GM04504 (cell line): ENCODE results near the gene KLHDC7B.
A peak's percentile ranks its signal among the peaks of the same experiment; 100 is the strongest.

ENCODE experiments used
- DNase-seq: peaks from one replicate; pipeline ENCODE4 v3.0.0-alpha.2; 2012; ENCODE audit warnings: low read depth

KLHDC7B gene

DNA sequence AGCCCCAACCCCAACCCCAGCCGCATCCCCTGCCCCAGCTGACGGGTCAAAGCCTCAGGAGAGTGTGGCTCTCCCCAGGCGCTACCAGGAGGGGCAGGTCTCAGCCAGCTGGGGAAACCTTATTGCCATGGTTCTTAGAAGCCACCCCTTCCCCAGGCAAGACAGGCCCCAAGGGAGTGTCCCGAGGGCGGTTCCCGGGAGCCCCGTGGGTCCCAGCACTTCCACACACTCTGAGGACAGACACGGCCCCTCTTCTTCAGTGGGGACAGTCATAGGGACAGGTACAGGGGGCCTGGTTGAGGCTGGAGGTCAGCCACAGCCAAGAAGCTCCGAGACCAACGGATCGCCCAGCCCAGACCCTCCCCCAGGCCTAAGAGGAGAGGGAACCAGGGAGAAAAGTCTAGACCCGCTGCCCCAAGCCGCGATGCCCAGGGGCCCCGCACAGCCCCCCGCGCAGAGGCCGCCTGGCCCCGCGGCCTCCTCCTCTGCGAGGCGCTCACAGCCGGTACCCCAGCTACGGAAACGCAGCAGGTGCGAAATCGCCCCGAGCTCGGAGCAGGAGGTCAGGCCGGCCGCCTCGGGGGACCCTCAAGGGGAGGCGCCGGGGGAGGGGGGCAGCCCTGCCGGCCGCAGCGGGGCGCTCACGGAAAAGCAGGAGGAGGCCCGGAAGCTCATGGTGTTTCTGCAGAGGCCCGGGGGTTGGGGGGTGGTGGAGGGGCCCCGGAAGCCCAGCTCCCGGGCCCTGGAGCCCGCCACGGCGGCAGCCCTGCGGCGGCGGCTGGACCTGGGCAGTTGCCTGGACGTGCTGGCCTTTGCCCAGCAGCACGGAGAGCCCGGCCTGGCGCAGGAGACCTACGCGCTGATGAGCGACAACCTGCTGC lies 2.6 kb downstream of the KLHDC7B start:
- no peak for DNase-seq

DNA sequence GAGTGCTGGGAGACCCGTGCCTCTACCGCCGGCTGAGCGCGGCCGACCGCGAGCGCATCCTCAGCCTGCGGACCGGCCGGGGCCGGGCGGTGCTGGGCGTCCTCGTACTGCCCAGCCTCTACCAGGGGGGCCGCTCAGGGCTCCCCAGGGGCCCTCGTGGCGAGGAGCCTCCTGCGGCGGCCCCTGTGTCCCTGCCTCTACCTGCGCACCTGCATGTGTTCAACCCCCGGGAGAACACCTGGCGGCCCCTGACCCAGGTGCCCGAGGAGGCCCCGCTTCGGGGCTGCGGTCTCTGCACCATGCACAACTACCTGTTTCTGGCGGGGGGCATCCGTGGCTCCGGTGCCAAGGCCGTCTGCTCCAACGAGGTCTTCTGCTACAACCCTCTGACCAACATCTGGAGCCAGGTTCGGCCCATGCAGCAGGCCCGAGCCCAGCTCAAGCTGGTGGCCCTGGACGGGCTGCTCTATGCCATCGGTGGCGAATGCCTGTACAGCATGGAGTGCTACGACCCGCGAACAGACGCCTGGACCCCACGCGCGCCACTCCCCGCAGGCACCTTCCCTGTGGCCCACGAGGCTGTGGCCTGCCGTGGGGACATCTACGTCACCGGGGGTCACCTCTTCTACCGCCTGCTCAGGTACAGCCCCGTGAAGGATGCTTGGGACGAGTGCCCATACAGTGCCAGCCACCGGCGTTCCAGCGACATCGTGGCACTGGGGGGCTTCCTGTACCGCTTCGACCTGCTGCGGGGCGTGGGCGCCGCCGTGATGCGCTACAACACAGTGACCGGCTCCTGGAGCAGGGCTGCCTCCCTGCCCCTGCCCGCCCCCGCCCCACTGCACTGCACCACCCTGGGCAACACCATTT lies 3.5 kb downstream of the KLHDC7B start:
- no peak for DNase-seq

DNA sequence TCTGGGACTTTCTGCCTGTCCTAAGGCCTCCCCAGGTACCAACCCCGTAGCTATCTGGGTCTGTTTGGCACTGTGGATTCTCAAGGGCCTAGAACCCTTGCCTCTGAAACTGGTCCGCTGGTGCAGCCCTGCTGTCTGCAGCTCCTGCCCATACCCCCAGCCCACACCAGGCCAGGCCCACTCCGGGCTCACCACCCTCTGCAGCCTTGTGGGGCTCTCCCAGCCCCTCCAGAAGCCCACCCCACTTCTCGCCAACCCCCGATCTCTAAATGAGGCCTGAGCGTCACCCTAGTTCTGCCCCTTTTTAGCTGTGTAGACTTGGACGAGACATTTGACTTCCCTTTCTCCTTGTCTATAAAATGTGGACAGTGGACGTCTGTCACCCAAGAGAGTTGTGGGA lies 4.7 kb downstream of the KLHDC7B start:
- no peak for DNase-seq

DNA sequence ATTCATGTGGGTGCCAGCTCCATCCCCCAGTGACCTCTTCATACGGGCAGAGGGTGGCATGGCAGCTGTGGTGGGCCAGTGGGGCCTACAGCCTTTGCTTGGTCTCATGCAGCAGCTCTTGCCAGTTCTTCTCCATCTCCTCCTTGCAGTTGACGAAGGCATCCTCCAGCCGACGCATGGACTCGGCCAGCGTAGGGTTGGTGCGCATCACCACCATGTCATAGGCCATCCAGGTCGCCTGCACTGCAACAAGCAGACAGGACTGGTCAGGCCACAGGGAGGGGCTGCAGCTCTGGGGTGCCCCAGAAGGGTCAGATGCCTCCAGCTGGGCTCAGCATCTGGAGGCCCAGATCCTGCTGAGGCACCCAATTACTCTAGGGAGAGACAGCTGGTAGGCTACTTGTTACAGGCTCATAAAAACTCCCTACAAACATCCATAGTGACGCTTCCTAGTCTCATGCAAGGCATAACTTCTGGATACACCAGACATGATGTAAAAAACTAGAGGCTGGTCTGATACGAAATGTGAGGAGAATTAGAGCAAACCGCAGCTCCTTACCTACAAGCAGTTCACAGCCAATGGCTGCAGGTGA lies 5.6 kb downstream of the KLHDC7B start:
- no peak for DNase-seq

DNA sequence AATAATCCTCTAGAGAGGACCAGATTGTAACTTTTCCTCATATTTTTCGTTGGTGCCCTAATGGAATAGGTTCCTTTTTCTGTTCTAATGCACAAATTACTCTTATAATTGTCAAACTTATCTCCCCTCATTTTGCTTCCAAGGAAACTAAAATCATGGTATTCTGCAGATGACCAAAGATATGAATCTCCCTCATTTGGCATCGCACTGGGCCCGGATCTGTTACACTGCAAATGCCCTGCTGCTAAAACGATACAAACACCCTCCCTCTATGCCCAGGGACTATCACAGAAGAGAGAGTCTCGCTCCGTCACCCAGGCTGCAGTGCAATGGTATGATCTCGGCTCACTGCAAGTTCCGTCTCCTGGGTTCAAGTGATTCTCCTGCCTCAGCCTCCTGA lies 7.6 kb downstream of the KLHDC7B start:
- DNase-seq, result no peak

DNA sequence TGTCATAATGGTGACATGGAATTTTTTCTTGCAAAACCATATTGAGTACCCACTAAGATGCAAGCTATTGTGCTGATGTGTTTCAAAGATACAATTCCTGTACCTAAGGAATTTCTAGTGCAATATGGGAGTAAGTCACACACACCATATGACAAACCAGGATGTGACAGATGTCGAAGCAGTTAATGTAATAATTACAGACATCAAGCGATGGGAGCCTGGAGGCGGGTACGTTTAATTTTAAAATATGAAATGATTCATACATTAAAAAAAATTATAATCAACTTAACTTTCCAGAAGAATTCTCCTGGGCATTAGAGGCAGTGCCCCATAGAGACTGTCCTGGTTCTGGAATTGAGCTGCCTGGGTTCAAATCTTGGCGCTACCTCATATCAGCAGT lies 11.0 kb downstream of the KLHDC7B start:
- no peak for DNase-seq

DNA sequence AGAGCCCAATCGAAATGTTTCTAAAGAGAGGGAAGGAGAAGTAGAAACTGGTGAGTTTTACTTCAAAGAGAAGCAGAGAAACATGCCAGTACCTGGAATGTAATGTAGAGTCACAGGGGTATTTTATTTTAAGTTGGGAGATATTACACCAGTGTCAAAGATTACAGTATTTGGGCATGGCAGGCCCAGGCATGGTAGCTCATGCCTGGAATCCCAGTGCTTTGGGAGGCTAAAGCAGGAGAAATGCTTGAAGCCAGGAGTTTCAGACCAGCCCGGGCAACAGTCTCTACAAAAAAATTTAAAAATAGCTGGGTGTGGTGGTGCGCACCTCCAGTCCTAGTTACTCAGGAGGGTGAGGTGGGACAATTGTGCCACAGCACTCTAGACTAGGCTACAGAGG lies 14.3 kb downstream of the KLHDC7B start:
- no peak for DNase-seq

DNA sequence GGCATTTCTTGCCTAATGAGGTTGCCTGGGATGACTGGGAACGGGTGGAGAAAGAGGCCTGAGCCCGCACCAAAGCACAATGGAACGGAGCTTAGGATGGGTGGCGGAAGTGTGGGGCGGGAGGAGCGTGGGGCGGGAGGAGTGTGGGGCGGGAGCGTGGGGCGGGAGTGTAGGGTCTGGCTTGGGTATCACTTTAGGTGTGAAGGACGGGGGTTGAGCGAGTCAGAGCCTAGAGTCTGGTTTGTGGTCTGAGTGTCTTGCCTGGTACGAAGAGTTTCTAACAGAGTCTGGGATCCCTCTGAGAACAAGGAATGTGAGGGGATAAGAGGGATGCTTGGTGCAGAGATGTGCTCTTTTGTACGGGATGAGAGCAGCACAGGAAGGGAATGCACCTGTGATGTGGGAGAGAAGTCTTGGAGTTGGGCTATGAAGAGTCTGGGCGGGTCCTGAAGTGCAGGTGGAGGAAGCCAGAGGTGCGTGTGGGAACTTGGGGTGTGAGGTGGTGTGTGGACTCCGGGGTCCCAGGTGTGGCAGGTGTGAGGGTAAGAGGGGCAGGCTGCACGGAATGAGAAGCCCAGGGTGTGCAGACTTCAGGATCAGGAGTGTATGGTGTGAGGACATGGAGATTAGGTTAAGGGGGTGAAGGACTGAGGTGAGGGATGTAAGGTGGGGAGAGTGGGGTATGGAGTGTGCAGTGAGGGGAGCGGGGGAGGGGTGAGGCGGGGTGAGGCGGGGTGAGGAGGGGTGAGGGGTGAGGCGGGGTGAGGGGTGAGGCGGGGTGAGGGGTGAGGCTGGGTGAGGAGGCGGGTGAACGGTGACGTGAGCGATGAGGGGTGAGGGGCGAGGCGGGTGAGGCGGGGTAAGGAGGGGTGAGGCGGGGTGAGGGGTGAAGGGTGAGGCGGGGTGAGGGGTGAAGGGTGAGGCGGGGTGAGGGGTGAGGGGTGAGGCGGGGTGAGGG lies 16.0 kb downstream of the KLHDC7B start:
- DNase-seq, result no peak

DNA sequence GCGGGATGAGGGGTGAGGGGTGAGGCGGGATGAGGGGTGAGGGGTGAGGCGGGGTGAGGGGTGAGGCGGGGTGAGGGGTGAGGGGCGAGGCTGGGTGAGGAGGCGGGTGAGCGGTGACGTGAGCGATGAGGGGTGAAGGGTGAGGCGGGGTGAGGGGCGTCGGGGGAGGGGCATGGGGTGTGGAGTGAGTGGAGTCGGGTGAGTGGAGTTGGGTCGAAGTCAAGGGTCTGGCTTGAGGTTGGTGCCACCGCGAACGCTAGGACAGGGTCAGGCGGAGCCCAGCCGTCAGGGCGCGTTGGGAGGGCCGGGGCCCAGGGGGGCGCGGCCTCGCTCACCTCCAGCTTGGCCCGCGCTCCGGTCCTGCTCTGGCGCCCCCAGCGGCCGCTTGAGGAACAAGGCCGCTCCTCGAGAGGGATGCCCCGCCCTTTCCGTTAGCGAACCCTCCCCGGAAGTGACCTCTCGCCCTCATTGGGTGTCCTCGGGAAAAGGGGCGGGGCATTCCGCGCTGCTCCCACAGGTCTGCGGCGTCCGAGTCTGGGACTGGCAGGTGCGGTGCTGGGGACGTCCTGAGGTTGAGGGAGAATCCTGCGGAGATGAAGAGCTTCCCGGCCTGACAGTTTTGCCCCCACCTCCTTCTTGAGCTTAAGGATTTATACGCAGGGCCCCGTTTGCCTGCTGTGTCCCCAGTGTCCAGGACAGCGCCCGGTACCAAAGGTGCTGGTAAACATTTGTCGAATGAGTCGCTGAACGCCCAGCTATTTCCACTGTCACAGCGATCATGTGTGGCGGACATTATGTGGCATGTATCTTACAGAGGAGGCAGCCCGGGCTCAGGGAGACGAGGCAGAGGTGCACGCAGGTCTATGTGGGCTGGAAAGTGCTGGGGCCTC lies 17.1 kb downstream of the KLHDC7B start, which contains the start of gene SYCE3:
Gene SYCE3, minus strand, starts transcription at position 397 of the 890 bp plus-strand sequence. CDS start 6,514 bp downstream, outside the sequence.
- peak; percentile 75 for DNase-seq

DNA sequence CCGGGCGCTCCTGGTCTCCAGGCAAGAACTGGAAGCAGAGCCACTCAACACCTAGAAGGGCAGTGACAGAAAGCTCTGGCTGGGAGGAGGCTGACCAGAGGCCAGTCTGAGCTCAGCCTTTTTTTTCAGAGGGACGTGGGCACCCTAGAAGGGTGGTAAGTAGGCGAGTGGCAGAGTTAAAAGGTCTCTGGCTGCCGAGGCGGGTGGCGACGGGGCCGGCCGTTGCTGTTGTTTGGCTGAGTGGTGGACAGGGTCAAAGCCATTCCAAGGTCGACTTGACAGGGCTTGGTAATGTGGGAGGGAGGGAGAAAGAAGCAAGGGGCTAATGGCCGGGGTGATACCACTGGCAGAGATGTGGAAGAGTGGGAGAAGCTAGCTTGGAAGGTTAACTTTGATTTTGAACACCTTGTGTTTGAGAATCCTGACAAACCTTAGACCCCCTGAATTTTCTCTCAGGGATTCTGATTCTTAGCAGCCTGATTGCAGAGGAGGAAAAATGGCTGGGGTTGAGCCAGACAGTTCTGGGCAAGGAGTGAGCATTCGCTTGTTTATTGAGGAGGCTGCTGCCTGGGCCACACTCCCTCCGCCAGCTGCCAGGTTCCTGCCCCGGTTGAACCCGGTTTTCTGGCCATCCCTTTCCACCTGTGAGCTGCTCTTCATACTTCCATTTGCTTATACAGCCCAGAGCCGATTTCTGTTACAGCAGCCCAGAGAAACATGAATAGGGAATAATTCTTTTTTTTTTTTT lies 17.9 kb downstream of the KLHDC7B start:
- no peak for DNase-seq

DNA sequence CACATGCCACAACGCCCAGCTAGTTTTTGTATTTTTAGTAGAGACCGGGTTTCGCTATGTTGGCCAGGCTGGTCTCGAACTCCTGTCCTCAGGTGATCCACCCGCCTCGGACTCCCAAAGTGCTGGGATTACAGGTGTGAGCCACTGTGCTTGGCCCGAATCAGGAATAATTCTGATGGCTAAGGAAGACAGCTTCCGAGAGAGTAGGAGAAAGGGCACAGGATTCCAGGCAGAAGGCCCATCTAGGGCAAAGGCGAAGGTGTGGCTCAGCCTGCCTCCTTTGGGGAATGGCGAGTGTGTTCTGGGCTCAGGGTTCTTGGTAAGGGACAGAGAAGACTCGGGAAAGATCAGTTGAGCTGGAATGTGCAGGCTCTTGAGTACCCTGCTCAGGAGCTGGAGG lies 18.6 kb downstream of the KLHDC7B start:
- DNase-seq, result no peak

DNA sequence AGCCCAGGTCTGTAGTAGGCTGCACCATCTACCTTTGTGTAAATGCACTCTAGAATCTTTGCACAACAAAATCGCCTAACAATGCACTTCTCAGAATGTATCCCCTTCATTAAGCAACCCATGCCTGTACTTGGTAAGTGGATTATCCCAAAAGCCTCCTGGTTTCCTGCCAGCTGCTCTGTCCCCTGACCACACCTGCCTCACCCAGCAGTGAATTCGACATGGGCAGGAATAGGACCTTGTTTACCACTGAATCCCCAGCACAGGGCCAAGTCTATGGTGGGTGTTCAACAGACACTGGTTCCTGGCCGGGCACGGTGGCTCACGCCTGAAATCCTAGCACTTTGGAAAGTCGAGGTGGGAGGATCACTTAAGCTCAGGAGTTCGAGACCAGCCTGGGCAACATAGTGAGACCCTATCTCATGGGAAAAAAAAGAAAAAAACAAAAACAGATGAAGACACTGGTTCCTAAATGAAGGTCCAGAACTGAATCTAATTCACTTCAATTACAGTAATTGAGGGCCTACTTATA lies 22.1 kb downstream of the KLHDC7B start:
- no peak for DNase-seq

DNA sequence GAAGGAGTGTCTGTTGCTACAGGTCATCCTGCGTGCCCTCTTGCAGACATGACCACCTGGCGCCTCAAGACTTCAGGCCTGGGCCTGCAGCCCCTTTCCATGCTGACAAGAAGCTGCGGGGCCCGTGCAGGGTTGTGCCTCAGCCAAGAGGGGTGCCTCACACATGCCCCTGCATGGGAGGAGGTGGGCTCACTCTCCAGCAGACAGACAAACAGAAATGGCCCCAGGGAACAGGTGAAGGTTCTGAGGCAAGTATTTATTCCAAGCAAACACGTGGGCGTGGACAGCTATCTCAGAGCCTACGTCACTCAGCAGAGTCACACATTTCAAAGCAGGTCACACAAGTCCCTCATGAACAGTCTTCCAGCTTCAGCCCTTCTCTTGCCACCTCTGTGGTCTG lies 22.9 kb downstream of the KLHDC7B start:
- no peak for DNase-seq

DNA sequence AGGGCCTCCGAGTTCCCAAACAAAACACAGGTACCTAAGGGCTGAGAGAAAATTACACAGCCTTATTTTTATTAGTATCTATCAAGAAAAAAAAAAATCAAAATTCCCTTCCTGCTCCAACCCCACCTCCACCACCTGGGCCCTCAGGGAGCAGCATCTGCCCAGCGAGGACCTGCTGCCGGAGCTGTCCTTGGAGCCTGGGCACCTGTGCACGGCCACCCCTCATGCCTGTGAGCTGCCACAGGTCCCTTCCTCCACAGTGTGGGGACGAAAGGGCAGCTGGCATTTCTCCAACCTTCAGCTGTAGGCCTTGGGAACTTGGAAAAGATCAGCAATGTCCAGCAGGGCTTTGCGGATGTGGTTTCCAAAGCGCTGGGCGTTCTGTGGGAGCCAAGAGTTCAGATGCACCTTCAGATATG lies 23.4 kb downstream of the KLHDC7B start:
- no peak for DNase-seq

DNA sequence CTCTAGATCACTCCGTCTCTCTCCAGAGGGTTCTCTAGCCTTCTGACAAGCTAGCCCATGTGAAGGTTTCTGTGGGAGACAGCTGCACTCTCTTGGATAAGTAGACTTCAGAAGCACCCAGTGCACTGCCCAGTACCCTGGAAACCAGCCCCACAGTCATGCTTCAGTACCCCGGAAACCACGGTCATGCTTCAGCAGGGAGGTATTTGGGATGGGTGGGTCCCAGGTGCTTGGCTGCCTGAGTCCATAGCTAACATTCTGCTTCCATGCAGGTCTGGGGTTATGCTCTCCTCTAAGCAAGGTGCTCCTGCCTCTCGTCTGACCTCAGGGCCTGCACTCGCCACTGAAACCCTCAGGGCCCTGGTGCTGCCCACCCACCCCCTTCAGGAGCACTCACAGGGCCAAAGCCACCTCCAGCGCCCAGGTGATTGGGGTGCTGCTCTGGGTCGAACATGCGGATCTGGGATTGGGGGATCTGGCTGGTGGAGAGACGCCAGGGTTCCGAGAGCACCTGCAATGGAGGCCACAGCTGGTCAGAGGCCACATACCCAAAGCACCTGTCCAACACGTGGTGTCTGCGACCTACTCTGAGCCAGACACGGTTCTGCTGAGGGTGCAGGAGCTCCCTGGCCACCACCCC lies 24.3 kb downstream of the KLHDC7B start:
- no peak for DNase-seq

DNA sequence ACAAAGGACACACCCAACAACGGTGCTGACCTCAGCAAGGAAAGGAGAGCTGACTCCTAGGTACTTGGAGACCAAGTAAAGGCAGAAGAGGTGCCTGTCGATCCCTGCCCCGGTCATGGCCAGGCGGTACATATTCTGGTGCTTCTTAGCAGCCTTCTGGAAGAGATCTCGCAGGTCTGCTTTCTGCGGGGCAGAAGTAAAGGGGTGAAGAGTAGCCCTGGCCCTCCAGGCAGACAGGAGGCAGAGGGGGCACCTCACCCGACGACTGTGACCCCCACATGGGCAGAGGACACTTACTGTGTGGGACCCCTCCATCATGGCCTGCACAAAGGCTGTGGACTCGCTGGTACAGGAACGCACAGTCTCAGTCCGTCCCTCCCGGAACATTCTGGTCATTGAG lies 25.2 kb downstream of the KLHDC7B start:
- DNase-seq, result no peak

DNA sequence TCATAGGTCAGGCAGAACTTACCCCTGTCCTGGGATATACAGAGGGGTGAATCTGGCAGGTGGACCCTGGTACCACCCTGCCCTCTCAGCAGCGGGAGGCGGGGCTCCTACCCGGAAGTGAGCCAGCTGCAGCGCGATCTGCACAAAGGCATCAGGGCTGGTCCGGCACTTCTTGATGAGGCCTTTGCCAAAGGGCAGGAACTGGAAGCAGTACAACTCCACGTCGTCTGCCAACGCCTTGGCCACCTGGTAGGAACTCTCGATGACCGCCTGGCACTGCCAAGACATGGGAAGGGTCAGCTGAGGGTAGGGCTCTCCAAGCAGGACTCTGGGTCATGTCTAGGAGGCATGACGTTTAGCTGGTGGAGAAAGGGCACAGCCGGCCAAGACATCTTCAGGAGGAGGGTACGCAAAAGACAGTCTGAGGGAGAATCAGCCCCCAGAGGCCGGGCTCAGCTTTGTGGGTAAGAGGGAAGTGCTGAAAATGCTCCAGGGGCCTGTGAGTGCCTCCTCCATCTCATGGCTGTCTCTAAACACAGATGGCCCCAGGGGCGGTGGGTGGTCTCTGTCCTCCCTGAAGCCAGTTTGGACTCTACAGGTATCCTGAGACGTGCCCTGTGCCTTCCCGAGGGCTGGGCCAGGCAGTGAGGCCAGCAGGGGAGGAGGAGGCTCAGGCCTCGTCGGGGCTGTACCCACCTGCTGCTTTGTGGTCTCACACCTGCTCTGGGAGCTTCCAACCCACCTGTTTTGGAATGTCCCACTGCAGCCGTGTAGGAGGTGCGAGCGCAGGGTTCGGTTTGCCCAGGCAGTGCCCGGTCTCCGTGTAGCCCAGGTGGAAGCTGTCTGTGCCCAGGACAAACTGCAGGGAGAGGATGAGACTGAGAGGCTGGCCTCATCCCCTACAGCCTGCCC lies 25.8 kb downstream of the KLHDC7B start:
- DNase-seq, result no peak

DNA sequence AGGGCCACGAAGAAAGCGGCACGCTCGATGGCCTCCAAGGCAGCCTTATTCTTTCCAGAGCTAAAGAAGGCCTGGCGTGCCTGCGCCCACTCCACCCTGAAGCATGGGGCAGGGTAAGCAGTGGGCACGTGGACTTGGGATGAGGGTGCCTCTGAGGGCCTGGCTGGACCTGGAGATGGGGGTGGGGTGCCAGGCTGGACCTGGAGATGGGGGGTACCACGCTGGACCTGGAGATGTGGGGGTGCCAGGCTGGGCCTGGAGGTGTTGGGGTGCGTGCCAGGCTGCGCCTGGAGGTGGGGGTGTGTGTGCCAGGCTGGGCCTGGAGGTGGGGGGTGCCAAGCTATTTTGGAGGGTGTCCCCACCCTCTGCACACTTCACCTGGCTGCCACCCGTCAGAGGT lies 27.3 kb downstream of the KLHDC7B start:
- DNase-seq, result no peak
